ENCODE measurements around the gene CFD. TPM values are rescaled to one million over a fixed set of nuclear protein-coding genes. Genes with fewer than 3 reads are reported as not detected.
A peak's percentile ranks its signal among the peaks of the same experiment; 100 is the strongest.

The CFD gene
- total RNA-seq, 6 experiments from 2014 or later: 0.84 to 1.7 (median 0.98) TPM

DNA sequence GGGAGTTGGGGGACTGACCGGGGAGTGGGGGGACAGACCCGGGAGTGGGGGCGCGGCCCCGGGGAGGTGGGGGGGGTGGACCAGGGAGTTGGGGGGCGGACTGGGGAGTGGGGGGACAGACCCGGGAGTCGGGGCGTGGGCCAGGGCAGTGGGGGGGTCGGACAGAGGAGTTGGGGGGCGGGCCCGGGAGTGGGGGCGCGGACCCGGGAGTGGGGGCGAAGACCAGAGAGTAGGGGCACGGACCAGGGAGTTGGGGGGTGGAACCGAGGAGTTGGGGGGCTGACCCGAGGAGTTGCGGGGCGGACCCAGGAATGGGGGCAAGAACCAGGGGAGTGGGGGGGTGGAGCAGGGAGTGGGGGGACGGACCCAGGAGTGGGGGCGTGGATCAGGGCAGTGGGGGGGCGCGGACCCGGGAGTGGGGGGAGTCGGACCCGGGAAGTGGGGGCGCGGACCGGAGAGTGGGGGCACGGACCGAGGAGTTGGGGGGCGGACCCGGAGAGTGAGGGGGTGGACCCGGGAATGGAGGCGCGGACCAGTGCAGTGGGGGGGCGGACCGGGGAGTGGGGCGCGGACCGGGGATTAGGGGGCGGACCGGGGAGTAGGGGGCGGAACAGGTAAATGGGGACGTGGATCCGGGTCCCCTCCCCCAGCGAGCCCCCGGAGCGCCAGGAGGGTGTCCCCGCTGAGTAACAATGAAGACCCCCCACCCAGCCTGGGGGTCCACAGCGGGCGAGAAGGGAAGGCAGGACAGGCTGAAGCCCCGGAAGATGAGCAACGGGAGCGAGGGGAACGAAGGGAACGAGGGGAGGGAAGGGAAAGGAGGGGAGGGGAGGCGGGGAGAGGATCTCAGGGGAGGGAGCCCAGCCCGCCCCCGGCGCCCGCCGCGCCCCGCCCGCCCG lies 53.0 kb downstream of the CFD start:
- peaks cover 11% of the 10 kb centered on the region for H3K4me1 Mint-ChIP-seq (ENCODE audit: low read depth)
- H3K27ac Mint-ChIP-seq: no peak overlapping the region
- H3K4me3 Mint-ChIP-seq: peak overlapping the region; percentile 78
- TF ChIP-seq CTCF (IDR thresholded peaks at IDR 0.05): no peak
- no peak for DNase-seq
- no peaks in the 10 kb centered on the region for H3K9me3 Mint-ChIP-seq
- no peaks in the 10 kb centered on the region; the same call in 1 of the 2 replicates for H3K27me3 Mint-ChIP-seq (ENCODE audit: insufficient read depth)
- H3K36me3 Mint-ChIP-seq (ENCODE audit: low read depth): no peaks in the 10 kb centered on the region

Small RNA genes lying within 50 kb of the gene (microRNA-seq; reads per million reads assigned to microRNA genes)
- 108 reads per million, percentile 49 among the genes with 10 or more reads in this experiment for gene MIR3187

Other genes with a start within 250 kb of the CFD start
- 10 to 100 TPM; 29.9 to 44.2 (median 34.7) TPM for gene POLRMT, start 226.1 kb upstream of the CFD start, total RNA-seq (2021; fragmentation: NEBNext Ultra II Directional; extraction: Animal tissue kit (Norgen Biotek cat#: 25700))
- under 1 TPM in 2 of 6 experiments, not detected in 4; 0.17 to 0.18 TPM for gene FGF22, start 219.8 kb upstream of the CFD start, total RNA-seq (2021; fragmentation: NEBNext Ultra II Directional; extraction: Animal tissue kit (Norgen Biotek cat#: 25700))
- 10 to 100 TPM; 35.8 to 39.2 (median 38.2) TPM for gene RNF126, start 196.4 kb upstream of the CFD start, total RNA-seq (2021; fragmentation: NEBNext Ultra II Directional; extraction: Animal tissue kit (Norgen Biotek cat#: 25700))
- 100 to 1,000 TPM in 3 of 6 experiments, 10 to 100 TPM in 3; 97.1 to 123 (median 101) TPM for gene FSTL3, start 183.3 kb upstream of the CFD start, total RNA-seq (2021; fragmentation: NEBNext Ultra II Directional; extraction: Animal tissue kit (Norgen Biotek cat#: 25700))
- gene PRSS57, start 164.2 kb upstream of the CFD start, total RNA-seq (2021; fragmentation: NEBNext Ultra II Directional; extraction: Animal tissue kit (Norgen Biotek cat#: 25700)): not detected
- gene PALM, start 150.7 kb upstream of the CFD start, total RNA-seq (2021; fragmentation: NEBNext Ultra II Directional; extraction: Animal tissue kit (Norgen Biotek cat#: 25700)): under 1 TPM in 2 of 6 experiments, not detected in 4; 0.14 to 0.15 TPM
- under 1 TPM in 2 of 6 experiments, not detected in 4; 0.05 to 0.07 TPM for gene MISP, start 108.6 kb upstream of the CFD start, total RNA-seq (2021; fragmentation: NEBNext Ultra II Directional; extraction: Animal tissue kit (Norgen Biotek cat#: 25700))
- 100 to 1,000 TPM; 307 to 421 (median 380) TPM for gene PTBP1, start 62.2 kb upstream of the CFD start, total RNA-seq (2021; fragmentation: NEBNext Ultra II Directional; extraction: Animal tissue kit (Norgen Biotek cat#: 25700))
- under 1 TPM in 1 of 6 experiments, not detected in 5; 0.09 TPM for gene PLPPR3, start 37.7 kb upstream of the CFD start, total RNA-seq (2021; fragmentation: NEBNext Ultra II Directional; extraction: Animal tissue kit (Norgen Biotek cat#: 25700))
- not detected for gene AZU1, start 31.8 kb upstream of the CFD start, total RNA-seq (2021; fragmentation: NEBNext Ultra II Directional; extraction: Animal tissue kit (Norgen Biotek cat#: 25700))
- gene PRTN3, start 18.7 kb upstream of the CFD start, total RNA-seq (2021; fragmentation: NEBNext Ultra II Directional; extraction: Animal tissue kit (Norgen Biotek cat#: 25700)): not detected
- gene ELANE, start 7.4 kb upstream of the CFD start, total RNA-seq (2021; fragmentation: NEBNext Ultra II Directional; extraction: Animal tissue kit (Norgen Biotek cat#: 25700)): under 1 TPM in 1 of 6 experiments, not detected in 5; 0.21 TPM
- gene MED16, start 33.5 kb downstream of the CFD start, total RNA-seq (2021; fragmentation: NEBNext Ultra II Directional; extraction: Animal tissue kit (Norgen Biotek cat#: 25700)): 10 to 100 TPM; 58.1 to 91.0 (median 70.9) TPM
- gene RNU6-9, start 33.8 kb downstream of the CFD start, total RNA-seq (2021; fragmentation: NEBNext Ultra II Directional; extraction: Animal tissue kit (Norgen Biotek cat#: 25700)): not detected
- 10 to 100 TPM; 41.9 to 53.4 (median 45.9) TPM for gene R3HDM4, start 53.6 kb downstream of the CFD start, total RNA-seq (2021; fragmentation: NEBNext Ultra II Directional; extraction: Animal tissue kit (Norgen Biotek cat#: 25700))
- not detected for gene KISS1R, start 57.7 kb downstream of the CFD start, total RNA-seq (2021; fragmentation: NEBNext Ultra II Directional; extraction: Animal tissue kit (Norgen Biotek cat#: 25700))
- 10 to 100 TPM; 35.1 to 44.2 (median 38.4) TPM for gene ARID3A, start 66.4 kb downstream of the CFD start, total RNA-seq (2021; fragmentation: NEBNext Ultra II Directional; extraction: Animal tissue kit (Norgen Biotek cat#: 25700))
- gene WDR18, start 124.7 kb downstream of the CFD start, total RNA-seq (2021; fragmentation: NEBNext Ultra II Directional; extraction: Animal tissue kit (Norgen Biotek cat#: 25700)): 10 to 100 TPM; 47.5 to 55.8 (median 51.3) TPM
- under 1 TPM; 0.34 to 0.66 (median 0.41) TPM for gene GRIN3B, start 140.8 kb downstream of the CFD start, total RNA-seq (2021; fragmentation: NEBNext Ultra II Directional; extraction: Animal tissue kit (Norgen Biotek cat#: 25700))
- 100 to 1,000 TPM; 127 to 164 (median 149) TPM for gene TMEM259, start 161.5 kb downstream of the CFD start, total RNA-seq (2021; fragmentation: NEBNext Ultra II Directional; extraction: Animal tissue kit (Norgen Biotek cat#: 25700))
- not detected for gene RNU6-2, start 161.9 kb downstream of the CFD start, total RNA-seq (2021; fragmentation: NEBNext Ultra II Directional; extraction: Animal tissue kit (Norgen Biotek cat#: 25700))
- 100 to 1,000 TPM; 483 to 579 (median 507) TPM for gene CNN2, start 166.9 kb downstream of the CFD start, total RNA-seq (2021; fragmentation: NEBNext Ultra II Directional; extraction: Animal tissue kit (Norgen Biotek cat#: 25700))
- gene ABCA7, start 180.4 kb downstream of the CFD start, total RNA-seq (2021; fragmentation: NEBNext Ultra II Directional; extraction: Animal tissue kit (Norgen Biotek cat#: 25700)): 1 to 10 TPM; 4.6 to 8.1 (median 6.6) TPM
- gene ARHGAP45, start 207.5 kb downstream of the CFD start, total RNA-seq (2021; fragmentation: NEBNext Ultra II Directional; extraction: Animal tissue kit (Norgen Biotek cat#: 25700)): under 1 TPM; 0.28 to 0.74 (median 0.60) TPM
- 100 to 1,000 TPM; 224 to 289 (median 250) TPM for gene POLR2E, start 235.7 kb downstream of the CFD start, total RNA-seq (2021; fragmentation: NEBNext Ultra II Directional; extraction: Animal tissue kit (Norgen Biotek cat#: 25700))
- 100 to 1,000 TPM; 193 to 237 (median 223) TPM for gene GPX4, start 244.3 kb downstream of the CFD start, total RNA-seq (2021; fragmentation: NEBNext Ultra II Directional; extraction: Animal tissue kit (Norgen Biotek cat#: 25700))